Naive thymus-derived CD4-positive, alpha-beta T cell (primary cell): ENCODE results near the gene DNALI1. TPM values are rescaled to one million over a fixed set of nuclear protein-coding genes. Genes with fewer than 3 reads are reported as not detected.
"Not testable (repeated sequence)": the region's sequence is repeated elsewhere in the genome, so short reads cannot be mapped to it uniquely, and the experiment has no call there.

Experiments used
- ATAC-seq: fragments of 150-1000 bp; cut with Tn5 transposase; 2 replicates; pipeline ENCODE4 v1.10.0; 2021; ENCODE audit warnings: mild to moderate bottlenecking, moderate library complexity
- CTCF ChIA-PET: fragments of 350-600 bp; sonication (Branson Sonifier 250); formaldehyde crosslinking; loops from one replicate; lab custom pipeline; 2021; ENCODE audit warnings: antibody characterized with exemption; lab: Charles Lee
- POLR2A ChIA-PET: fragments of 350-600 bp; sonication (Branson Sonifier 250); formaldehyde crosslinking; loops from one replicate; lab custom pipeline; 2021; ENCODE audit warnings: antibody characterized with exemption, inconsistent platforms; lab: Charles Lee
- DNase-seq, 9 donors: peaks; one replicate each; pipeline versions ENCODE4 v3.0.0 to v3.0.0-alpha.2; 2020 to 2022; ENCODE audit warnings: mixed read lengths in 1 of 9
- H3K27ac ChIP-seq: one replicate; pipeline ENCODE4 v1.7.0; 2013; ENCODE audit warnings: mild to moderate bottlenecking, low read depth, low read length, moderate library complexity
- H3K27me3 ChIP-seq, 2 donors: one replicate each; pipeline ENCODE4 v1.7.0; 2013; ENCODE audit warnings: low read length in 2 of 2, mild to moderate bottlenecking in 2 of 2, moderate library complexity in 2 of 2; ENCODE audit not compliant: control insufficient read depth in 2 of 2, insufficient read depth in 2 of 2
- H3K36me3 ChIP-seq, 3 experiments: 1 replicate in 2 of 3; 2 replicates in 1 of 3; pipeline ENCODE4 v1.7.0; 2013; ENCODE audit warnings: low read length in 3 of 3, mild to moderate bottlenecking in 3 of 3, moderate library complexity in 1 of 3; ENCODE audit not compliant: insufficient read depth in 3 of 3, control insufficient read depth in 2 of 3
- H3K4me1 ChIP-seq, 2 donors: one replicate each; pipeline ENCODE4 v1.7.0; 2013; ENCODE audit warnings: low read length in 2 of 2, mild to moderate bottlenecking in 2 of 2, moderate library complexity in 1 of 2; ENCODE audit not compliant: control insufficient read depth in 2 of 2, insufficient read depth in 2 of 2
- H3K4me3 ChIP-seq: 2 replicates; pipeline ENCODE4 v1.7.0; 2013; ENCODE audit warnings: mild to moderate bottlenecking, low read length
- H3K9me3 ChIP-seq, 3 experiments: 1 replicate in 2 of 3; 2 replicates in 1 of 3; pipeline ENCODE4 v1.7.0; 2013; ENCODE audit warnings: low read length in 3 of 3; ENCODE audit not compliant: control insufficient read depth in 2 of 3
- H3K27ac Mint-ChIP-seq, 9 donors: one replicate each; pipeline ENCODE4 v1.8.0; 2020 to 2022; ENCODE audit warnings: mixed read lengths in 9 of 9, mild to moderate bottlenecking in 8 of 9, moderate library complexity in 5 of 9, inconsistent platforms in 2 of 9
- H3K27me3 Mint-ChIP-seq, 5 donors: one replicate each; pipeline ENCODE4 v1.8.0; 2021 to 2022; ENCODE audit warnings: mixed read lengths in 5 of 5, mild to moderate bottlenecking in 1 of 5
- H3K36me3 Mint-ChIP-seq, 5 donors: one replicate each; pipeline ENCODE4 v1.8.0; 2020 to 2022; ENCODE audit warnings: mixed read lengths in 5 of 5, mild to moderate bottlenecking in 3 of 5, inconsistent platforms in 1 of 5
- H3K4me1 Mint-ChIP-seq, 7 donors: one replicate each; pipeline ENCODE4 v1.8.0; 2020 to 2022; ENCODE audit warnings: mixed read lengths in 7 of 7, mild to moderate bottlenecking in 3 of 7, inconsistent platforms in 1 of 7
- H3K4me3 Mint-ChIP-seq, 10 donors: one replicate each; pipeline ENCODE4 v1.8.0; 2020 to 2022; ENCODE audit warnings: mild to moderate bottlenecking in 10 of 10, mixed read lengths in 10 of 10, moderate library complexity in 6 of 10, inconsistent platforms in 2 of 10
- H3K9me3 Mint-ChIP-seq, 11 donors: one replicate each; pipeline ENCODE4 v1.8.0; 2020 to 2022; ENCODE audit warnings: mixed read lengths in 11 of 11, mild to moderate bottlenecking in 4 of 11, inconsistent platforms in 1 of 11, moderate library complexity in 1 of 11
- intact Hi-C, 2 donors: fragments of 100-400 bp; cut with micrococcal nuclease; formaldehyde crosslinking; loops; one replicate each; pipeline ENCODE4 v1.15.1; 2023
- polyA plus RNA-seq, 2 donors: library from polyadenylated mRNA; unstranded; fragments of 300-500 nt; fragmentation: Illumina TruSeq; gene quantifications; one replicate each; pipeline ENCODE4 v1.2.3, GENCODE V29; 2021
- total RNA-seq, 6 experiments: library from RNA in 5 of 6; stranded (reverse) in 5 of 6; gene quantifications; 1 replicate in 5 of 6; 2 replicates in 1 of 6; pipeline ENCODE4 v1.2.3 and lab custom pipeline; 2021 to 2026

DNALI1 gene
- total and polyA plus RNA-seq, 7 experiments from 2014 or later = 0.11 to 0.50 (median 0.24) TPM; not detected in 4

GRCh38 chr1:37559957-37560379 lies 3.2 kb downstream of the DNALI1 start:
- H3K9me3 ChIP-seq, H3K36me3 ChIP-seq, H3K4me1 Mint-ChIP-seq, H3K27ac ChIP-seq, H3K4me3 Mint-ChIP-seq, POLR2A ChIA-PET, DNase-seq, H3K4me1 ChIP-seq, ATAC-seq, H3K27me3 Mint-ChIP-seq, H3K36me3 Mint-ChIP-seq, H3K27me3 ChIP-seq, H3K4me3 ChIP-seq, H3K27ac Mint-ChIP-seq, H3K9me3 Mint-ChIP-seq: not testable (repeated sequence)
- intact Hi-C loops = loop anchor here in 1 of 2 donors (10.0 kb wide), 1 partner anchor 1405 kb away; the partner anchor contains the start of gene MAP7D1
- CTCF ChIA-PET = interaction anchor here (0.8 kb wide), 1 partner anchor 73 kb away, joined by 3 read pairs; no protein-coding TSS in a partner anchor

- Mint-ChIP-seq H3K9me3 (no peaks in the 10 kb centered on the region), H3K4me1 (peaks cover 0 to 8% (median 0%) of the 10 kb centered on the region in 7 donors), H3K27ac (peak overlapping the region in 1 of 9 donors; percentile 80), H3K36me3 (peaks cover 0 to 11% (median 3%) of the 10 kb centered on the region in 5 donors), H3K4me3 (no peak overlapping the region), H3K27me3 (peaks cover 0 to 6% (median 0%) of the 10 kb centered on the region in 5 donors)
- no peak overlapping the region for H3K4me3 ChIP-seq
- CTCF ChIA-PET = interaction anchor here (0.8 kb wide), 1 partner anchor 73 kb away, joined by 3 read pairs; no protein-coding TSS in a partner anchor
- POLR2A ChIA-PET = no interaction called here
- H3K27me3 ChIP-seq = no peaks in the 10 kb centered on the region
- H3K36me3 ChIP-seq = peaks cover 0 to 12% (median 6%) of the 10 kb centered on the region in 3 experiments
- H3K4me1 ChIP-seq = no peaks in the 10 kb centered on the region
- intact Hi-C loops = loop anchor here (1.0 kb wide), 1 partner anchor 122 kb away; no protein-coding TSS in a partner anchor
- H3K27ac ChIP-seq = no peak overlapping the region
- DNase-seq (no peak), ATAC-seq (no peak)
- no peaks in the 10 kb centered on the region for H3K9me3 ChIP-seq
These were observed 3.8 kb downstream of the DNALI1 start for GRCh38 chr1:37560401-37561132.

- peak overlapping the region in 7 of 9 donors; percentile 12 to 72 (median 56) for H3K27ac Mint-ChIP-seq
- POLR2A ChIA-PET = no interaction called here
These were observed 4.7 kb downstream of the DNALI1 start for GRCh38 chr1:37561133-37562132.

GRCh38 chr1:37562984-37563383 lies 6.2 kb downstream of the DNALI1 start:
- no peaks in the 10 kb centered on the region for H3K9me3 ChIP-seq
- H3K4me3 Mint-ChIP-seq = no peak overlapping the region
- H3K36me3 ChIP-seq = peaks cover 6 to 36% (median 20%) of the 10 kb centered on the region in 3 experiments
- CTCF ChIA-PET = interaction anchor here (1.6 kb wide), 1 partner anchor 120 kb away, joined by 6 read pairs; no protein-coding TSS in a partner anchor
- no peak overlapping the region for H3K27ac ChIP-seq
- H3K4me1 Mint-ChIP-seq = peaks cover 0 to 2% (median 0%) of the 10 kb centered on the region in 7 donors
- intact Hi-C loops = no loop called here
- peak overlapping the region in 1 of 9 donors; percentile 5 for H3K27ac Mint-ChIP-seq
- POLR2A ChIA-PET = no interaction called here
- no peaks in the 10 kb centered on the region for H3K9me3 Mint-ChIP-seq
- ATAC-seq (no peak), DNase-seq (no peak)
- no peaks in the 10 kb centered on the region for H3K27me3 ChIP-seq
- H3K27me3 Mint-ChIP-seq = peaks cover 0 to 2% (median 0%) of the 10 kb centered on the region in 5 donors
- peaks cover 6 to 25% (median 12%) of the 10 kb centered on the region in 5 donors for H3K36me3 Mint-ChIP-seq
- no peaks in the 10 kb centered on the region for H3K4me1 ChIP-seq
- H3K4me3 ChIP-seq = no peak overlapping the region

More at GRCh38 chr1:37561133-37562132, 4.7 kb downstream of the DNALI1 start:
- H3K4me3 ChIP-seq = no peak overlapping the region
- H3K4me1 ChIP-seq = no peaks in the 10 kb centered on the region
- peaks cover 0 to 5% (median 0%) of the 10 kb centered on the region in 7 donors for H3K4me1 Mint-ChIP-seq
- H3K27ac ChIP-seq = no peak overlapping the region
- H3K4me3 Mint-ChIP-seq = no peak overlapping the region
- peaks cover 6 to 21% (median 12%) of the 10 kb centered on the region in 3 experiments for H3K36me3 ChIP-seq
- H3K9me3 Mint-ChIP-seq = no peaks in the 10 kb centered on the region
- peak in 5 of 9 donors; percentile 11 to 33 (median 17) for DNase-seq
- H3K27me3 Mint-ChIP-seq = peaks cover 0 to 6% (median 0%) of the 10 kb centered on the region in 5 donors
- H3K27me3 ChIP-seq = no peaks in the 10 kb centered on the region
- peaks cover 0 to 14% (median 4%) of the 10 kb centered on the region in 5 donors for H3K36me3 Mint-ChIP-seq
- H3K9me3 ChIP-seq = no peaks in the 10 kb centered on the region
- CTCF ChIA-PET = interaction anchor here (1.6 kb wide), 1 partner anchor 121 kb away, joined by 6 read pairs; no protein-coding TSS in a partner anchor
- intact Hi-C loops = loop anchor here (1.0 kb wide), 1 partner anchor 121 kb away; no protein-coding TSS in a partner anchor
- peak; percentile 57 for ATAC-seq

- Histone ChIP-seq H3K36me3 (peaks cover 14 to 55% (median 29%) of the 10 kb centered on the region in 3 experiments), H3K4me1 (no peaks in the 10 kb centered on the region), H3K4me3 (no peak overlapping the region), H3K27me3 (no peaks in the 10 kb centered on the region), H3K27ac (no peak overlapping the region), H3K9me3 (no peaks in the 10 kb centered on the region)
- ChIA-PET POLR2A (no interaction called here), CTCF (interaction anchor here (0.9 kb wide), 1 partner anchor 39 kb away, joined by 4 read pairs; no protein-coding TSS in a partner anchor)
- Mint-ChIP-seq H3K36me3 (peaks cover 18 to 40% (median 20%) of the 10 kb centered on the region in 5 donors), H3K4me1 (peaks cover 0 to 8% (median 0%) of the 10 kb centered on the region in 7 donors), H3K4me3 (no peak overlapping the region), H3K9me3 (no peaks in the 10 kb centered on the region), H3K27me3 (no peaks in the 10 kb centered on the region), H3K27ac (peak overlapping the region in 1 of 9 donors; percentile 12)
- intact Hi-C loops = no loop called here
- ATAC-seq = no peak
- no peak for DNase-seq
These were observed 8.2 kb downstream of the DNALI1 start for GRCh38 chr1:37564892-37565291.

GRCh38 chr1:37567023-37567422 lies 10.3 kb downstream of the DNALI1 start:
- Mint-ChIP-seq H3K27ac (no peak overlapping the region), H3K9me3 (no peaks in the 10 kb centered on the region), H3K4me3 (no peak overlapping the region), H3K4me1 (peaks cover 0 to 23% (median 0%) of the 10 kb centered on the region in 7 donors), H3K36me3 (peaks cover 24 to 54% (median 30%) of the 10 kb centered on the region in 5 donors), H3K27me3 (no peaks in the 10 kb centered on the region)
- Histone ChIP-seq H3K4me1 (no peaks in the 10 kb centered on the region), H3K27me3 (no peaks in the 10 kb centered on the region), H3K27ac (no peak overlapping the region), H3K9me3 (no peaks in the 10 kb centered on the region), H3K36me3 (peaks cover 14 to 72% (median 36%) of the 10 kb centered on the region in 3 experiments), H3K4me3 (no peak overlapping the region)
- intact Hi-C loops = no loop called here
- no peak for DNase-seq
- ChIA-PET POLR2A (interaction anchor here (1.3 kb wide), 1 partner anchor 52 kb away, joined by 3 read pairs; the partner anchor contains the start of gene MEAF6), CTCF (interaction anchor here (0.6 kb wide), 1 partner anchor 36 kb away, joined by 3 read pairs; no protein-coding TSS in a partner anchor)
- no peak for ATAC-seq
